ENCODE measurements around the gene PAQR9. TPM values are rescaled to one million over a fixed set of nuclear protein-coding genes. Genes with fewer than 3 reads are reported as not detected.

Gene PAQR9
- total RNA-seq, 5 donors from 2014 or later (not counting 1 experiment from before 2014, with no cell fraction given), result not detected

DNA sequence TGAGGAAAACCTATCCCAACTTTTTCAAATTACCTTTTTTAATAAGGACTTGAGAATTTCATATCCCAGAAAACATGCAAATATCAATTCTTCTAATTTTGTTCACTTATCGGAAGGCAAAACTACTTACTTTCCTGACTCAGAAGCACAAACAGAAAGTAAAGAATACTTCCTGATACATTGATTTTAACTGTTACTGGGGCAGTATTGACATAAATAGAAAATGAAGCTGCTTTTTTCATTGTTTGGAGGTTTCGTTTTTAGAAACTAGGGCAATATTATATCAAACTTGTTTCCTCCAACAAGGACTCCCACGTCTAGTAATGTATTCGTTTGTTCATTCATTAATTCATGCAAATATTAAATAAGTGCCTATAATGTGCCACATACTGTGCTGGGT is 19.1 kb downstream of the PAQR9 start:
- Histone ChIP-seq H3K9me3 (no peaks in the 10 kb centered on the region), H3K4me1 (ENCODE audit: control insufficient read depth in 1 of 2, extremely low read depth in 1 of 2, insufficient read depth in 2 of 2, low read length in 2 of 2) (peaks cover 0 to 8% of the 10 kb centered on the region in 2 experiments), H3K27ac (ENCODE audit: low read length) (no peak overlapping the region), H3K27me3 (replicated peaks in 1 of 2; ENCODE audit: control insufficient read depth in 2 of 2, extremely low read depth in 1 of 2, insufficient read depth in 2 of 2, low read length in 1 of 2) (peaks cover 3 to 19% of the 10 kb centered on the region in 2 experiments), H3K36me3 (ENCODE audit: control insufficient read depth in 2 of 2, extremely low read depth in 1 of 2, insufficient read depth in 1 of 2, low read length in 1 of 2) (no peaks in the 10 kb centered on the region), H3K4me3 (ENCODE audit: control insufficient read depth in 1 of 2, extremely low read depth in 1 of 2, low read length in 1 of 2) (peak overlapping the region in 1 of 2 donors; percentile 23)
- Mint-ChIP-seq H3K27me3 (peaks cover 26 to 36% of the 10 kb centered on the region in 2 donors), H3K9me3 (no peaks in the 10 kb centered on the region), H3K4me1 (peaks cover 8 to 14% (median 12%) of the 10 kb centered on the region in 3 donors), H3K4me3 (peak overlapping the region; percentile 20 to 65 (median 41)), H3K36me3 (no peaks in the 10 kb centered on the region), H3K27ac (peak overlapping the region; percentile 2 to 44)
- no peak for DNase-seq
- no peak for ATAC-seq (replicated peaks in 1 of 4)
- WGBS (ENCODE audit: insufficient coverage), result no CpG with 5 or more reads among the region's 4 CpGs
- ChIA-PET POLR2A (interaction anchor here in 1 of 2 donors (0.5 kb wide), 1 partner anchor 56 kb away, joined by 4 read pairs; no protein-coding TSS in a partner anchor), CTCF (interaction anchor here in 1 of 2 donors (1.0 kb wide), 1 partner anchor 11 kb away, joined by 4 read pairs; no protein-coding TSS in a partner anchor)

DNA sequence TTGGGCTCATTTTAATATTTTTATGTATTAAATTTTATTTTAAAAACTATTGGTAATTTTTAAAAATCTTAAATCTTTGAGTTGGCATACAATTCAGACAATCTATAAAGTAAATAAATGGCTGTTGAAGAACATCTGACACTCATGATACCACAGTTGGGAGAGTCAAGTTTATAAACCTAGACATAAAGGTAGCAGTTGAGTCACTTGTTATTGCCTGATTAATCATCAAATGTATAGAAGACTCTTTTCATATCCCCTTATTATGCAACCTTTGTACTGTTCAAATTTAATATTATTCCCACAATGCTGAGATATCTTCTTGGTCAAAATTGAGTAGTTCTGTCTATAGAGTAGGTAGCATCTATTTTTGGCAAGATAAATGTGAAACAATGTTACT is 19.6 kb downstream of the PAQR9 start:
- ATAC-seq (replicated peaks in 1 of 4), result no peak

DNA sequence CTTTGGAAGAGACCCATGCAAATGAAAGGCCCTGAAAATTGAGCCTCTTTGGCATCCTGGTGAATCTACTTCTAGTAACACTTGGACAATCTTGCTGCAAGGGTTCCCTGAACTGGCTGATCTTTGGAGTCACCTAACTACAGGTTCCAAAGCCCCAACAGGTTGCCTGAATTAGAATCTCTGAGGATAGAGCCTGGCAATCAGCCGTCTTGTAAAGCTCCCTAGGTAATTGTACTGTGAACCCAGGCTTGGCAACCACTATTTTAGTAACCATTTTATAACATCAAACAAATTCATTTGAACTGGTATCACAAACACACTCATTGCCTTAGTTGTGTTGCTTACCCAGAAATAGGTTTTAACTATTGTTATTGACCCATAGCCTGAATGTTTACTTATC is 20.1 kb downstream of the PAQR9 start:
- Histone ChIP-seq H3K4me1 (ENCODE audit: control insufficient read depth in 1 of 2, extremely low read depth in 1 of 2, insufficient read depth in 2 of 2, low read length in 2 of 2) (peaks cover 0 to 8% of the 10 kb centered on the region in 2 experiments), H3K36me3 (ENCODE audit: control insufficient read depth in 2 of 2, extremely low read depth in 1 of 2, insufficient read depth in 1 of 2, low read length in 1 of 2) (no peaks in the 10 kb centered on the region), H3K27ac (ENCODE audit: low read length) (no peak overlapping the region), H3K9me3 (no peaks in the 10 kb centered on the region), H3K27me3 (replicated peaks in 1 of 2; ENCODE audit: control insufficient read depth in 2 of 2, extremely low read depth in 1 of 2, insufficient read depth in 2 of 2, low read length in 1 of 2) (peaks cover 3 to 19% of the 10 kb centered on the region in 2 experiments), H3K4me3 (ENCODE audit: control insufficient read depth in 1 of 2, extremely low read depth in 1 of 2, low read length in 1 of 2) (no peak overlapping the region)
- Mint-ChIP-seq H3K9me3 (no peaks in the 10 kb centered on the region), H3K36me3 (no peaks in the 10 kb centered on the region), H3K27ac (no peak overlapping the region), H3K27me3 (peaks cover 20 to 30% of the 10 kb centered on the region in 2 donors), H3K4me1 (peaks cover 8 to 14% (median 12%) of the 10 kb centered on the region in 3 donors), H3K4me3 (no peak overlapping the region)
- no CpG with 5 or more reads among the region's 1 CpG for WGBS (ENCODE audit: insufficient coverage)
- ATAC-seq (replicated peaks in 1 of 4), result no peak
- DNase-seq, result no peak
- ChIA-PET CTCF (no interaction called here), POLR2A (no interaction called here)

More for the DNA sequence above, 19.6 kb downstream of the PAQR9 start:
- DNase-seq, result no peak
- H3K27me3 Mint-ChIP-seq, result peaks cover 23 to 32% of the 10 kb centered on the region in 2 donors
- H3K36me3 Mint-ChIP-seq, result no peaks in the 10 kb centered on the region
- H3K4me3 ChIP-seq (ENCODE audit: control insufficient read depth in 1 of 2, extremely low read depth in 1 of 2, low read length in 1 of 2), result peak overlapping the region in 1 of 2 donors; percentile 23
- no peaks in the 10 kb centered on the region for H3K36me3 ChIP-seq (ENCODE audit: control insufficient read depth in 2 of 2, extremely low read depth in 1 of 2, insufficient read depth in 1 of 2, low read length in 1 of 2)
- POLR2A ChIA-PET, result no interaction called here
- peak overlapping the region in 1 of 2 donors; percentile 31 for H3K27ac Mint-ChIP-seq
- H3K4me3 Mint-ChIP-seq, result peak overlapping the region; percentile 20 to 65 (median 41)
- no peaks in the 10 kb centered on the region for H3K9me3 Mint-ChIP-seq
- H3K4me1 Mint-ChIP-seq, result peaks cover 8 to 14% (median 12%) of the 10 kb centered on the region in 3 donors
- no peaks in the 10 kb centered on the region for H3K9me3 ChIP-seq
- peaks cover 0 to 8% of the 10 kb centered on the region in 2 experiments for H3K4me1 ChIP-seq (ENCODE audit: control insufficient read depth in 1 of 2, extremely low read depth in 1 of 2, insufficient read depth in 2 of 2, low read length in 2 of 2)
- peaks cover 3 to 19% of the 10 kb centered on the region in 2 experiments for H3K27me3 ChIP-seq (replicated peaks in 1 of 2; ENCODE audit: control insufficient read depth in 2 of 2, extremely low read depth in 1 of 2, insufficient read depth in 2 of 2, low read length in 1 of 2)
- H3K27ac ChIP-seq (ENCODE audit: low read length), result no peak overlapping the region
- CTCF ChIA-PET, result interaction anchor here in 1 of 2 donors (1.0 kb wide), 1 partner anchor 11 kb away, joined by 4 read pairs; no protein-coding TSS in a partner anchor

DNA sequence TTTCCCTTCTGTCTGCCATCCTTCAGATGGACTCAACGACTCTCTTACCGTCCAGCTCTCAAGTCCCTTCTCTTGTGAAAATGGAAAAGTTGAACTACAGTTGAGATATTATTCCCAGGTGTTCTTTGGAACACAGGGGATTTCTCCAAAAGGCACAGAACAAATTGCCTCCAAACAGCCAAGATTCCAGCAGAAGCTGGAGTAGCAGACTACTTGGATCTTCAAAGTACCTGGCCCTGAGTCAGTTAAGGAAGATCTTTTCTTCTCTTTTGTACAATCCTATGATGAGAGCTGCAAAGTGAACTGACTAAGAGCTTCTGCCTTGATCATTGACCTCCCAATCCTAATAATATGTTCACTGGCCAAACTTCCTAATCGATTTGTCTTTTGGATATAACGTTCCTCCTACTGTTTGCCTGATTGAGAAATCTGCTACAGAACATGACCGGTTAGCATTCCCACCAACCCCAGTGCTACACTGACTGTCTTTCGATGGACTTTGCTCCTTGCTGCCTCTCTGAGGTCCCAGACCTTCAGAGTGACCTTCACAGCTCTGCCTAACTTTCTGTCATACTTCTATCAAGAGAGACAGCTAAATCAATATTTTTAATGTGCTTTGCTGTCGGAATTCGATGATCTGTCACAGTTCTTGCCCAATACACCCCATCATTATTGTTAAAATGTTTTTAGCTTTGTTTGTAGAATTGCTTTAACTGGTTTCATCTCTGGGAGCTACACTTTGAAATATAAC is 21.9 kb downstream of the PAQR9 start:
- ChIA-PET POLR2A (interaction anchor here in 1 of 2 donors (0.6 kb wide), 1 partner anchor 1066 kb away, joined by 4 read pairs; no protein-coding TSS in a partner anchor), CTCF (no interaction called here)
- H3K27ac Mint-ChIP-seq, result no peak overlapping the region
- H3K36me3 ChIP-seq (ENCODE audit: control insufficient read depth in 2 of 2, extremely low read depth in 1 of 2, insufficient read depth in 1 of 2, low read length in 1 of 2), result no peaks in the 10 kb centered on the region
- H3K4me1 ChIP-seq (ENCODE audit: control insufficient read depth in 1 of 2, extremely low read depth in 1 of 2, insufficient read depth in 2 of 2, low read length in 2 of 2), result peaks cover 0 to 4% of the 10 kb centered on the region in 2 experiments
- H3K27ac ChIP-seq (ENCODE audit: low read length), result no peak overlapping the region
- H3K27me3 Mint-ChIP-seq, result peaks cover 11 to 20% of the 10 kb centered on the region in 2 donors
- 72% methylated on average over 4 of the region's 8 CpGs for WGBS (ENCODE audit: insufficient coverage)
- no peaks in the 10 kb centered on the region for H3K9me3 ChIP-seq
- no peak overlapping the region for H3K4me3 Mint-ChIP-seq
- H3K9me3 Mint-ChIP-seq, result no peaks in the 10 kb centered on the region
- ATAC-seq (replicated peaks in 1 of 4) (no peak), DNase-seq (no peak)
- H3K27me3 ChIP-seq (replicated peaks in 1 of 2; ENCODE audit: control insufficient read depth in 2 of 2, extremely low read depth in 1 of 2, insufficient read depth in 2 of 2, low read length in 1 of 2), result peaks cover 3% of the 10 kb centered on the region in 2 experiments
- H3K36me3 Mint-ChIP-seq, result no peaks in the 10 kb centered on the region
- no peak overlapping the region for H3K4me3 ChIP-seq (ENCODE audit: control insufficient read depth in 1 of 2, extremely low read depth in 1 of 2, low read length in 1 of 2)
- H3K4me1 Mint-ChIP-seq, result peaks cover 8 to 11% (median 9%) of the 10 kb centered on the region in 3 donors

DNA sequence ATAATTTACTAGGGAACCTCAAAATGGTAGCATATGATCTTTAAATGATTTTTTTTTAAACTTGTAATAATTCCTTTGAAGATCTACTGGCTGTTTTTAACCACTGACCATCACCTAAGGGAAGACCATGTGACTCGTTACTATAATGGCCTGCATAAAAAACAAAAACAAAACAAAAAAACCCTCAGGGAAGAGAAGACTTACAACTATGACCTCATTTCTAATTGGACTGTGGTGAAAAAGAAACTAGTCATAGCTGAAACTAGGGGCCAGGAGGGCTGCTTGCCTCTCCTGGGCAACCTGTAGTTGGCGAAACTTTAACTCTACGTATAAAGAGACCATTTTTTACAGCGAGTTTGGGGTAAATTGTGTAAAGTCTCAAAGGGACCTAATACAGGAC is 23.0 kb downstream of the PAQR9 start:
- POLR2A ChIA-PET, result no interaction called here
- H3K27me3 Mint-ChIP-seq, result peaks cover 7 to 16% of the 10 kb centered on the region in 2 donors
- CTCF ChIA-PET, result no interaction called here
- no peak for DNase-seq
- H3K27ac Mint-ChIP-seq, result no peak overlapping the region
- no peak for ATAC-seq (replicated peaks in 1 of 4)
- no peak overlapping the region for H3K4me3 Mint-ChIP-seq
- no CpG with 5 or more reads among the region's 4 CpGs for WGBS (ENCODE audit: insufficient coverage)
- H3K9me3 Mint-ChIP-seq, result no peaks in the 10 kb centered on the region
- peaks cover 8 to 11% (median 9%) of the 10 kb centered on the region in 3 donors for H3K4me1 Mint-ChIP-seq
- Histone ChIP-seq H3K27ac (ENCODE audit: low read length) (no peak overlapping the region), H3K36me3 (ENCODE audit: control insufficient read depth in 2 of 2, extremely low read depth in 1 of 2, insufficient read depth in 1 of 2, low read length in 1 of 2) (no peaks in the 10 kb centered on the region), H3K27me3 (replicated peaks in 1 of 2; ENCODE audit: control insufficient read depth in 2 of 2, extremely low read depth in 1 of 2, insufficient read depth in 2 of 2, low read length in 1 of 2) (peaks cover 3 to 8% of the 10 kb centered on the region in 2 experiments), H3K4me3 (ENCODE audit: control insufficient read depth in 1 of 2, extremely low read depth in 1 of 2, low read length in 1 of 2) (no peak overlapping the region), H3K9me3 (no peaks in the 10 kb centered on the region), H3K4me1 (ENCODE audit: control insufficient read depth in 1 of 2, extremely low read depth in 1 of 2, insufficient read depth in 2 of 2, low read length in 2 of 2) (peaks cover 0 to 4% of the 10 kb centered on the region in 2 experiments)
- no peaks in the 10 kb centered on the region for H3K36me3 Mint-ChIP-seq

DNA sequence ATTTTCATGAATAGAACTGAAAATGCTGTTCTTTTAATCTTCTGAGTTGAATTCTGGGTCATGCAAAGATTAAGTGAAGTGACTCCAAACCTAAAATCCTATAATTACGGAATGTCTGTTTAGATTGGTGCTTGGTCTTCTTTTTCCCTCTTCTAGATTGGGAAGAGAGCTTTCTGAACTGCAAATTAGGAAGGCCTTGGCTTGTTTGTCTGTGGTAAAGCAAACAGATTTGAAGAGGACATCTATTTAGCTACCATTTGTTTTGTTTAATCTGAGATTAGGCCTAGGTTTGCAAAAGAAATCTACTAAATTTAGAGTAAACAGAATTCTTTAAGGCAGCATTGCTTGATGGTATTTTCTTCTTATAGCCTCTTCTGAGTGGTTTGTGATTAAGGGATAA is 23.5 kb downstream of the PAQR9 start:
- Histone ChIP-seq H3K27me3 (replicated peaks in 1 of 2; ENCODE audit: control insufficient read depth in 2 of 2, extremely low read depth in 1 of 2, insufficient read depth in 2 of 2, low read length in 1 of 2) (peaks cover 3 to 8% of the 10 kb centered on the region in 2 experiments), H3K9me3 (no peaks in the 10 kb centered on the region), H3K4me3 (ENCODE audit: control insufficient read depth in 1 of 2, extremely low read depth in 1 of 2, low read length in 1 of 2) (no peak overlapping the region), H3K27ac (ENCODE audit: low read length) (no peak overlapping the region), H3K4me1 (ENCODE audit: control insufficient read depth in 1 of 2, extremely low read depth in 1 of 2, insufficient read depth in 2 of 2, low read length in 2 of 2) (peaks cover 0 to 2% of the 10 kb centered on the region in 2 experiments), H3K36me3 (ENCODE audit: control insufficient read depth in 2 of 2, extremely low read depth in 1 of 2, insufficient read depth in 1 of 2, low read length in 1 of 2) (no peaks in the 10 kb centered on the region)
- DNase-seq, result no peak
- ChIA-PET POLR2A (no interaction called here), CTCF (no interaction called here)
- Mint-ChIP-seq H3K4me1 (peaks cover 8 to 11% (median 9%) of the 10 kb centered on the region in 3 donors), H3K9me3 (no peaks in the 10 kb centered on the region), H3K36me3 (no peaks in the 10 kb centered on the region), H3K27me3 (peaks cover 6 to 16% of the 10 kb centered on the region in 2 donors), H3K4me3 (no peak overlapping the region), H3K27ac (no peak overlapping the region)
- no peak for ATAC-seq (replicated peaks in 1 of 4)
- 100% methylated on average over 1 of the region's 1 CpG for WGBS (ENCODE audit: insufficient coverage)

Measured in T-cell (primary cell).